ENCODE data around the gene DMRTB1.

Gene DMRTB1

DNA sequence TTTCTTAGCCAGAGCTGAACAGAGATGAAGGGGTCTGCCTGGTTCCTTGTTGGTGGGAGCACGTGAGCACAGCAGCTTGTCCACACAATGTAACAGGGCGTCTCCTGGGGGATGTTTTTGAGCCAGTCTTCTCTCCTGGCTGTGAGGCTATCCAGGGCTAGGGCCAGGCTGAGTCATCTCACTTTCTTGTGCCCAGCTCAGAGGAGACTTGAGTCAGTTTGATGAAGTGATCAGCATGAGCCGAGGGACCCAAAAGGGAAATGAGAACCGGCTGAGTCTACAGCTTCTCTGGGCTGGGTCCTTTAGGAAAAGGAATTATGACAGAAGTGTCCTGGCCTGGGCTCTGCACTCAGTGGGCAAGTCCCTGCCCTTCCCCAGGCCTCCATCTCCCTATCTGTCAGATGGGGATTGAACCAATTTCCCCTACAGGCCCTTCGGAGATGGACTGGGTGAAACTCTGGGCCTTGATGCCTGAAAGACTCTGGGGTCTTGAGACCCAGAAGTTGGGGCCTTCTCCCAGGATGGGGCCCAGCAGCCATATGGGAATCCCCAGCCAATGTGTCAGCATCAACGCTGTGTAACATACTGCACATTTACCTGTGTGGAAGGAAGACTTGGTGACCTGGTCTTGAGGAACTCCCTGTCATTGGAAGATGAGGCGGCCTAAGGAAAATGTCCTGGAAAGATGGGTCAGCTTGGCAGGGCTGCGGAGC is 36.6 kb downstream of the DMRTB1 start:
- H2BK15ac ChIP-seq (ENCODE audit: low read depth, poor library complexity, severe bottlenecking): no peak overlapping the region
- no peak overlapping the region for H3K27ac ChIP-seq (ENCODE audit: low read length, poor library complexity, severe bottlenecking)
- no peak overlapping the region for H3K18ac ChIP-seq (ENCODE audit: low read depth in 1 of 2, low read length in 2 of 2)
- WGBS: 88% methylated on average over 8 of the region's 8 CpGs
- no peaks in the 10 kb centered on the region for H3K79me1 ChIP-seq (replicated peaks; ENCODE audit: low read length, poor library complexity, severe bottlenecking)
- no peaks in the 10 kb centered on the region for H3K9me3 ChIP-seq (ENCODE audit: control insufficient read depth, low read length)
- H3K36me3 ChIP-seq (ENCODE audit: control insufficient read depth in 1 of 2, insufficient read depth in 2 of 2, low read depth in 1 of 2, low read length in 2 of 2): no peaks in the 10 kb centered on the region
- no peak overlapping the region for H3K4me2 ChIP-seq (ENCODE audit: low read length, poor library complexity, severe bottlenecking)
- no peak overlapping the region for H3K23ac ChIP-seq (ENCODE audit: low read length in 2 of 2)
- H3K9ac ChIP-seq (ENCODE audit: low read length): no peak overlapping the region
- no peak overlapping the region for H2AK5ac ChIP-seq (ENCODE audit: low read length, severe bottlenecking)
- H3K27me3 ChIP-seq (ENCODE audit: control insufficient read depth in 1 of 2, insufficient read depth in 1 of 2, low read length in 2 of 2): peaks cover 6 to 20% of the 10 kb centered on the region in 2 experiments
- H4K8ac ChIP-seq (ENCODE audit: low read length): no peak overlapping the region
- H2AFZ ChIP-seq (ENCODE audit: low read depth, low read length): no peak overlapping the region
- H2BK12ac ChIP-seq (ENCODE audit: low read length in 2 of 2): no peak overlapping the region
- H3K4ac ChIP-seq (ENCODE audit: low read depth in 1 of 2, low read length in 2 of 2): no peak overlapping the region
- no peak overlapping the region for H3K14ac ChIP-seq (ENCODE audit: low read length in 2 of 2)
- no peak for DNase-seq
- H3K4me3 ChIP-seq (ENCODE audit: insufficient read depth in 1 of 2, low read depth in 1 of 2, low read length in 2 of 2): no peak overlapping the region
- H2BK120ac ChIP-seq (ENCODE audit: low read depth, low read length): no peak overlapping the region
- no peak overlapping the region for H2BK5ac ChIP-seq (ENCODE audit: low read depth, low read length, poor library complexity, severe bottlenecking)
- H3K4me1 ChIP-seq (ENCODE audit: control insufficient read depth, insufficient read depth, low read depth, low read length): peaks cover 3% of the 10 kb centered on the region
- no peak overlapping the region for H4K91ac ChIP-seq (ENCODE audit: low read length)

- H3K27ac ChIP-seq (ENCODE audit: low read length, poor library complexity, severe bottlenecking): no peak overlapping the region
- H3K18ac ChIP-seq (ENCODE audit: low read depth in 1 of 2, low read length in 2 of 2): no peak overlapping the region
- H2AFZ ChIP-seq (ENCODE audit: low read depth, low read length): no peak overlapping the region
- H3K4ac ChIP-seq (ENCODE audit: low read depth in 1 of 2, low read length in 2 of 2): no peak overlapping the region
- 85% methylated on average over 9 of the region's 9 CpGs for WGBS
- no peak overlapping the region for H2AK5ac ChIP-seq (ENCODE audit: low read length, severe bottlenecking)
- no peak overlapping the region for H4K91ac ChIP-seq (ENCODE audit: low read length)
- peaks cover 3% of the 10 kb centered on the region for H3K4me1 ChIP-seq (ENCODE audit: control insufficient read depth, insufficient read depth, low read depth, low read length)
- H2BK120ac ChIP-seq (ENCODE audit: low read depth, low read length): no peak overlapping the region
- H3K23ac ChIP-seq (ENCODE audit: low read length in 2 of 2): no peak overlapping the region
- H3K9me3 ChIP-seq (ENCODE audit: control insufficient read depth, low read length): no peaks in the 10 kb centered on the region
- no peak overlapping the region for H3K14ac ChIP-seq (ENCODE audit: low read length in 2 of 2)
- H3K9ac ChIP-seq (ENCODE audit: low read length): no peak overlapping the region
- H3K27me3 ChIP-seq (ENCODE audit: control insufficient read depth in 1 of 2, insufficient read depth in 1 of 2, low read length in 2 of 2): peaks cover 16 to 34% of the 10 kb centered on the region in 2 experiments
- no peak overlapping the region for H3K4me2 ChIP-seq (ENCODE audit: low read length, poor library complexity, severe bottlenecking)
- no peaks in the 10 kb centered on the region for H3K79me1 ChIP-seq (replicated peaks; ENCODE audit: low read length, poor library complexity, severe bottlenecking)
- H4K8ac ChIP-seq (ENCODE audit: low read length): no peak overlapping the region
- no peak overlapping the region for H2BK12ac ChIP-seq (ENCODE audit: low read length in 2 of 2)
- no peak for DNase-seq
- H3K4me3 ChIP-seq (ENCODE audit: insufficient read depth in 1 of 2, low read depth in 1 of 2, low read length in 2 of 2): no peak overlapping the region
- no peaks in the 10 kb centered on the region for H3K36me3 ChIP-seq (ENCODE audit: control insufficient read depth in 1 of 2, insufficient read depth in 2 of 2, low read depth in 1 of 2, low read length in 2 of 2)
- no peak overlapping the region for H2BK15ac ChIP-seq (ENCODE audit: low read depth, poor library complexity, severe bottlenecking)
- H2BK5ac ChIP-seq (ENCODE audit: low read depth, low read length, poor library complexity, severe bottlenecking): no peak overlapping the region
Measured at GRCh38 chr1:53498555-53499131, 39.4 kb downstream of the DMRTB1 start.

DNA sequence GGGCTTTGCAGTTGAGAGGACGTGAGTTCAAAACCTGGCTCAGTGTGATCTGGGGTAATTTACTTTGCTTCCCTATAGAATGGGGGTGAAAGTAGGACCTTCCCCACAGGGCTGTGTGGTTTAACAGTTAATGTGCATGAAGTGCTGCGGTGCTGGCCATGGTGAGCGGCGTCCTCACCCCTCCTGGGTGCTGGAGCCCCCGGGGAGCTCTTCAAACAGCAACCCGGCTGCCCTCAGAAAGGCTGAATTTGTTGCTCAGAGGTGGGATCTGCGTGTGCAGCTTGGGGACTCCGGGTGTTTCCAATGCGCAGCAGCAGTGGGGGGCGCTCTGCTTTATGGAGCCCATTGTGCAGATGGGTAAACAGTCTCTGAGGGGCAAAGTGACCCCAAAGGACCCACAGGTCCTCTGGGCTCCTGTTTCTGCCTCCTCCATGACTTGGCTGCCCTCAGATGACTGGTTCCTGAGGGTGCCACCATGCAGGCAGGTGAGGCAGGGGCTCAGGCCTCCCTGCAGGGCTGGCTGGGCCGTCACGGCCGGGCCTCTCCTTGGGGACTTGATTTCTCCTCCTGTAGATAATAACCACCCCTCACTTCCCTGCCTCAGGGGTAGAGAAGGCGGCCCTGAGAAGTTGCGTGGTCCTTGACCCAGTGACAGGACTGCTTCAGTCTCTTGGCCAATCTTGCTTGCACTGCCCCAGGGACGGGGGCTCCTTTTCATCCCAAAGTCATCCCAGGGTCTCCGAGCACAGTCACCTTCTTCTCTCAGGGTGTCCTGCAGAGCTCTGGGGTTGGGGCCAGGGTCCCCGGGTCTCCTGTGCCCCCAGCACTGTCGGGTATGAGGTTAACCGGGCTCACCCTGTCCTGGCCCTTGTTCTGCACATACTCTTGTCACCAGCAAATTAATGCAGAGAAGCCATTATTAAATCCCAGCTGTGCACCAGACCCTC is 40.3 kb downstream of the DMRTB1 start:
- Histone ChIP-seq H3K4me2 (ENCODE audit: low read length, poor library complexity, severe bottlenecking) (no peak overlapping the region), H2BK120ac (ENCODE audit: low read depth, low read length) (no peak overlapping the region), H2AFZ (ENCODE audit: low read depth, low read length) (no peak overlapping the region), H3K14ac (ENCODE audit: low read length in 2 of 2) (no peak overlapping the region), H3K18ac (ENCODE audit: low read depth in 1 of 2, low read length in 2 of 2) (no peak overlapping the region), H2BK5ac (ENCODE audit: low read depth, low read length, poor library complexity, severe bottlenecking) (no peak overlapping the region), H3K36me3 (ENCODE audit: control insufficient read depth in 1 of 2, insufficient read depth in 2 of 2, low read depth in 1 of 2, low read length in 2 of 2) (no peaks in the 10 kb centered on the region), H3K9me3 (ENCODE audit: control insufficient read depth, low read length) (no peaks in the 10 kb centered on the region), H2BK12ac (ENCODE audit: low read length in 2 of 2) (no peak overlapping the region), H4K91ac (ENCODE audit: low read length) (no peak overlapping the region), H3K4ac (ENCODE audit: low read depth in 1 of 2, low read length in 2 of 2) (no peak overlapping the region), H4K8ac (ENCODE audit: low read length) (no peak overlapping the region), H3K27me3 (ENCODE audit: control insufficient read depth in 1 of 2, insufficient read depth in 1 of 2, low read length in 2 of 2) (peaks cover 16 to 40% of the 10 kb centered on the region in 2 experiments), H3K27ac (ENCODE audit: low read length, poor library complexity, severe bottlenecking) (no peak overlapping the region), H3K9ac (ENCODE audit: low read length) (no peak overlapping the region), H3K23ac (ENCODE audit: low read length in 2 of 2) (no peak overlapping the region), H3K79me1 (replicated peaks; ENCODE audit: low read length, poor library complexity, severe bottlenecking) (no peaks in the 10 kb centered on the region), H3K4me1 (ENCODE audit: control insufficient read depth, insufficient read depth, low read depth, low read length) (peaks cover 3% of the 10 kb centered on the region), H3K4me3 (ENCODE audit: insufficient read depth in 1 of 2, low read depth in 1 of 2, low read length in 2 of 2) (no peak overlapping the region), H2BK15ac (ENCODE audit: low read depth, poor library complexity, severe bottlenecking) (no peak overlapping the region), H2AK5ac (ENCODE audit: low read length, severe bottlenecking) (no peak overlapping the region)
- WGBS: 83% methylated on average over 20 of the region's 20 CpGs
- no peak for DNase-seq
